Activated CD4-positive, alpha-beta T cell treated with anti-CD3 and anti-CD28 coated beads, Interleukin-2, Interleukin-4, amounts not matched to agents 100 ng/mL and 50 ng/mL, durations not matched to agents 16 hours and 8 hours (primary cell): Measurements from ENCODE around the gene CALR3.

Source experiments
- DNase-seq: peaks from one replicate; pipeline ENCODE4 v3.0.0-alpha.2; 2020; ENCODE audit warnings: low spot score

The CALR3 gene

DNA sequence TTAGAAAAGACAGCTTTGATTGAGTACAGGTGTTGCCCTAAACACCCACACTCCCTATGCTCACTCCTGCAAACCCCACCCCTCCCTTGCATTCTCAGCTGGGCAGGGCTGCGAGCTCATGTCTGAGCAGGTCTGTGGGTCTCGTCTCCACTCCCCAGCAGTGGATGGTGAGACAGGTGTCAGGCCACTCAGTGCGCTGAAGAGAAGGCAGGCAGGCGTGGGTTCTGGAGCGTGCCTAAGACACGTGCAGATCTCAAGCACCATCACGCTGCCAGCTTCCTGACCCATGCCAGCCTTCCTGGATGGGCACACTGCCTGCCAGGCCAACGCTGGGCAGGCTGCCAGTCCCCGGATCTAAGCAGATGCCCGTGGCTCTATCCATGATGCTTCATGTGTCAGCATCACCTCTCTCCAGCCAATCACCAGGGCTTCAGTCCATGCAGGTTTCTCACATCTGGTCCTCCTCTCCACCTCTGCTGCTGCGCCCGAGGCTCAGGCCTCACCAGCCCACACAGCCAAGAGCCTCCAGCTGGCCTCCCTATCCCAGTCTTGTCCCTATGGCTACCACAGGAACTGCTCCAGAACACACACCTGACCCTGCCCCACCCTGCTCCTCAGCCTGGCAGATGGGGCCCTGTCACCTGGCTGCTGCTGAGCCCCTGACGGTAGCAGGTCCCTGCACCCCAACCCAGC, 66.8 kb downstream of the CALR3 start:
- DNase-seq, result no peak
